K562 (cell line): Measurements from ENCODE around the gene UPP1. TPM values are rescaled to one million over a fixed set of nuclear protein-coding genes. Genes with fewer than 3 reads are reported as not detected.

ENCODE experiments used
- ATAC-seq: fragments of 200-7000 bp; cut with Tn5 transposase; 3 replicates; pipeline ENCODE4 v1.9.1; 2020; ENCODE audit warnings: moderate library complexity
- BruUV-seq: library from RNA; stranded (reverse); fragments of 400-500 nt; replicated peaks from 2 replicates; lab custom pipeline; 2021; lab: Mats Ljungman, UMichigan
- CTCF ChIA-PET: fragments of 300-600 bp; formaldehyde crosslinking; extraction: SDS; loops from one replicate; lab custom pipeline; 2021; ENCODE audit warnings: low intra/inter-chr PET ratio; lab: Yijun Ruan, JAX
- POLR2A ChIA-PET: fragments of 300-600, 350-650 bp; sonication (Branson Sonifier 250); formaldehyde crosslinking; extraction: SDS; loops from one replicate; lab custom pipeline; 2021; ENCODE audit warnings: antibody characterized with exemption, inconsistent platforms; lab: Yijun Ruan, JAX
- DNase-seq, 4 experiments: peaks; one replicate each; pipeline versions ENCODE4 v3.0.0 to v3.0.0-alpha.2; 2011 to 2018; ENCODE audit warnings: low spot score in 3 of 4, mixed read lengths in 3 of 4; ENCODE audit errors: extremely low read depth in 1 of 4
- FAIRE-seq: peaks from 2 replicates; lab custom pipeline; 2011; peaks lifted over from hg19 to GRCh38; lab: Jason Lieb, UNC
- H2AFZ ChIP-seq: 2 replicates; pipeline ENCODE4 v1.6.0; 2011; ENCODE audit warnings: low read depth, low read length, control low read depth, inconsistent platforms
- H3K27ac ChIP-seq: fragments of 200-600 bp; 3 replicates; pipeline ENCODE4 v1.8.0; 2011; ENCODE audit warnings: low read depth, mild to moderate bottlenecking, control low read depth, inconsistent platforms, low read length, moderate library complexity, mixed read lengths; ENCODE audit errors: extremely low read depth
- H3K27me3 ChIP-seq, 2 experiments: fragments of 300-600 bp in 1 of 2; 2 replicates in 1 of 2; 3 replicates in 1 of 2; pipeline versions ENCODE4 v1.6.0 to v1.8.0; 2011; ENCODE audit warnings: inconsistent platforms in 2 of 2, low read length in 2 of 2, mild to moderate bottlenecking in 1 of 2, mixed read lengths in 1 of 2, moderate library complexity in 1 of 2; ENCODE audit not compliant: control insufficient read depth in 2 of 2, insufficient read depth in 2 of 2
- H3K36me3 ChIP-seq: fragments of 300-600 bp; 3 replicates; pipeline ENCODE4 v1.8.0; 2011; ENCODE audit warnings: mild to moderate bottlenecking, low read length, inconsistent platforms; ENCODE audit not compliant: control insufficient read depth, insufficient read depth
- H3K4me1 ChIP-seq, 2 experiments: fragments of 200-600 bp in 1 of 2; replicated peaks in 1 of 2; 2 replicates in 1 of 2; 3 replicates in 1 of 2; pipeline versions ENCODE4 v1.5.1 to v1.8.0; 2011; ENCODE audit warnings: inconsistent platforms in 2 of 2, low read length in 2 of 2, mild to moderate bottlenecking in 1 of 2, mixed read lengths in 1 of 2, moderate library complexity in 1 of 2; ENCODE audit not compliant: control insufficient read depth in 2 of 2, insufficient read depth in 2 of 2
- H3K4me2 ChIP-seq: 2 replicates; pipeline ENCODE4 v1.6.1; 2011; ENCODE audit warnings: low read length, control low read depth, inconsistent platforms, mixed read lengths; ENCODE audit not compliant: insufficient read depth
- H3K4me3 ChIP-seq: fragments of 200-600 bp; sonication (generic), shearing (Covaris generic); 2 replicates; pipeline ENCODE4 v1.5.1; 2016; ENCODE audit warnings: control low read depth, inconsistent platforms
- H3K79me2 ChIP-seq: fragments of 200-600 bp; 3 replicates; pipeline ENCODE4 v1.8.0; 2011; ENCODE audit warnings: low read length, inconsistent platforms; ENCODE audit not compliant: control insufficient read depth, insufficient read depth
- H3K9ac ChIP-seq, 2 experiments: 2 replicates each; pipeline versions ENCODE4 v1.6.0 to v1.6.1; 2011; ENCODE audit warnings: low read depth in 2 of 2, low read length in 2 of 2, control low read depth in 1 of 2, inconsistent platforms in 1 of 2, mild to moderate bottlenecking in 1 of 2, mixed read lengths in 1 of 2; ENCODE audit not compliant: insufficient read depth in 1 of 2
- H3K9me1 ChIP-seq: one replicate; pipeline ENCODE4 v1.6.0; 2011; ENCODE audit warnings: inconsistent platforms, mild to moderate bottlenecking, low read length, moderate library complexity; ENCODE audit not compliant: control insufficient read depth, insufficient read depth
- H3K9me3 ChIP-seq: replicated peaks from 2 replicates; pipeline ENCODE4 v1.5.1; 2011; ENCODE audit warnings: low read depth, low read length, inconsistent platforms; ENCODE audit not compliant: control insufficient read depth, insufficient read depth
- H4K20me1 ChIP-seq: replicated peaks from 2 replicates; pipeline ENCODE4 v1.6.1; 2011; ENCODE audit warnings: low read length, inconsistent platforms, mixed read lengths; ENCODE audit not compliant: control insufficient read depth, insufficient read depth
- ATF7 ChIP-seq: fragments of 450-650 bp; IDR thresholded peaks from 2 replicates; pipeline ENCODE4 v1.7.1; 2014; ENCODE audit warnings: mild to moderate bottlenecking, moderate library complexity
- CCNT2 ChIP-seq: IDR thresholded peaks from 2 replicates; pipeline ENCODE4 v1.6.1; 2011; ENCODE audit warnings: borderline replicate concordance, low read depth, mild to moderate bottlenecking, moderate library complexity, mixed read lengths, low read length; ENCODE audit not compliant: insufficient read length; ENCODE audit errors: extremely low read depth
- CLOCK ChIP-seq: fragments of 250-450 bp; sonication (Bioruptor Pico); IDR thresholded peaks from 2 replicates; pipeline ENCODE4 v1.4.0; 2020; ENCODE audit warnings: mild to moderate bottlenecking, moderate library complexity, borderline replicate concordance
- GABPA ChIP-seq: fragments of 200-800 bp; sonication (Bioruptor generic); conservative IDR thresholded peaks from 2 replicates; pipeline ENCODE4 v1.6.1; 2016; ENCODE audit warnings: low read depth, missing genetic modification characterization, missing compliant biosample characterization
- MECOM ChIP-seq: fragments of 250-450 bp; sonication (Bioruptor Pico); IDR thresholded peaks from 2 replicates; pipeline ENCODE4 v1.8.0; 2022; ENCODE audit warnings: inconsistent platforms
- STAT5A ChIP-seq: IDR thresholded peaks from 2 replicates; pipeline ENCODE4 v1.6.1; 2012; ENCODE audit warnings: low read length, inconsistent platforms, borderline replicate concordance
- ZFP36 ChIP-seq: fragments of 150-350 bp; IDR thresholded peaks from 2 replicates; pipeline ENCODE4 v1.6.1; 2018; ENCODE audit warnings: low read length, low read depth; ENCODE audit not compliant: partially characterized antibody
- WGBS: fragments of 100-300 bp; shearing (Covaris generic); methylation state at CpG from one replicate; pipeline ENCODE4 v1.1.6; 2016; ENCODE audit warnings: low coverage, mixed read lengths; ENCODE audit not compliant: insufficient coverage; ENCODE audit errors: missing lambda C conversion rate; 5-methylcytosine and 5-hydroxymethylcytosine counted together
- in situ Hi-C: fragments of 300-500 bp; cut with MboI; formaldehyde crosslinking; loops from 4 replicates; pipeline ENCODE4 v1.15.0; 2018; ENCODE audit warnings: inconsistent platforms, mixed read lengths
- intact Hi-C: fragments of 100-400 bp; cut with micrococcal nuclease; formaldehyde crosslinking; loops from 2 replicates; pipeline ENCODE4 v1.14.2; 2022
- polyA plus RNA-seq, 8 experiments: library from polyadenylated mRNA; depleted of rRNA in 4 of 8; stranded (reverse) in 5 of 8; unstranded in 3 of 8; fragments of >200 nt; fragmentation: Nextera tagmentation in 2 of 8; fragmentation: Illumina TruSeq in 1 of 8; extraction: Ambion mirVana in 2 of 8; extraction: Trizol in 1 of 8; gene quantifications; 2 replicates each; pipeline versions ENCODE4 v1.2.1 to v1.2.3, GENCODE V29; 2011 to 2014; ENCODE audit warnings: inconsistent platforms in 1 of 8, missing spikeins in 1 of 8
- total RNA-seq, 7 experiments: library from RNA; depleted of rRNA in 6 of 7; stranded (reverse); fragments of >200 nt in 6 of 7; fragmentation: Illumina TruSeq in 2 of 7; extraction: Trizol in 2 of 7; gene quantifications; 2 replicates each; pipeline versions ENCODE4 v1.2.1 to v1.2.3, GENCODE V29; 2011 to 2021; ENCODE audit warnings: low replicate concordance in 1 of 7
- TF ChIP-seq, protein P1 (sequence below), 2 experiments: fragments of 200-800 bp in 1 of 2; sonication (Bioruptor generic) in 1 of 2; sonication (generic) in 1 of 2; formaldehyde crosslinking in 1 of 2; IDR thresholded peaks in 1 of 2; conservative IDR thresholded peaks in 1 of 2; 2 replicates each; pipeline versions ENCODE4 v1.5.0 to v1.6.1; 2016 to 2020; ENCODE audit warnings: missing compliant biosample characterization in 1 of 2, missing genetic modification characterization in 1 of 2, missing genetic modification reagents in 1 of 2

The UPP1 gene
- total and polyA plus RNA-seq, 9 of the 15 experiments (the other 6 are each of a cell fraction or from before 2014, with no cell fraction given) = 0.38 to 2.4 (median 0.61) TPM

DNA sequence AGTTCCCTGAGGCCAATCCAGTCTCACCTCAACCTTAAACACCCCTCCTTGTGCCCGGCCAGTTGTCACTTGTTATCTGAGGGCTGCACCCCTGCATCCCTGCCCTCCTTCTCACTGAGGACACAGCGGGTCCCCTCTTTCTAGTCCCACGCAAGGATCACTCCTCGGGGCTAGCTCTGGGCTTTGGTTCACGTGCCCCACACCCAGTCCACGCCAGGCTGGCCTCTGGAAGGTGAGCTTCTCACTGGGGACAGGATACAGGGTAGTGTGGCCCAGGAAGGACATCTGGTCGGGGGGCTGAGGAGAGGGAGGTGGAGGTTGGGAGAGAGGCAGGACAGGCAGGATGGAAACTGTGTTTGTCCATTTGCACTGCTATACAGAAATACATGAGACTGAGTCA lies 25.5 kb downstream of the UPP1 start:
- 3% methylated on average over 7 of the region's 7 CpGs for WGBS
- ATAC-seq (no peak), DNase-seq (peak in 1 of 4 experiments; percentile 2), FAIRE-seq (no peak)
- in situ Hi-C loops (loop anchor here (5.0 kb wide), 1 partner anchor 172 kb away; no protein-coding TSS in a partner anchor), intact Hi-C loops (loop anchor here (10.0 kb wide), 1 partner anchor 850 kb away; no protein-coding TSS in a partner anchor)
- Histone ChIP-seq H3K9me3 (no peaks in the 10 kb centered on the region), H4K20me1 (peaks cover 5% of the 10 kb centered on the region), H3K4me2 (no peak overlapping the region), H2AFZ (no peak overlapping the region), H3K4me1 (no peaks in the 10 kb centered on the region), H3K79me2 (no peaks in the 10 kb centered on the region), H3K27me3 (peaks cover 0 to 16% of the 10 kb centered on the region in 2 experiments; a peak in 2 of 5 replicates), H3K27ac (no peak overlapping the region), H3K36me3 (no peaks in the 10 kb centered on the region), H3K4me3 (no peak overlapping the region), H3K9me1 (no peaks in the 10 kb centered on the region), H3K9ac (no peak overlapping the region)
- CTCF ChIA-PET = no interaction called here
- no TSS peak for BruUV-seq
- POLR2A ChIA-PET = no interaction called here
- no peak for TF ChIP-seq STAT5A
- TF ChIP-seq ZFP36 = no peak
- TF ChIP-seq CCNT2 = no peak
- TF ChIP-seq GABPA = no peak
- no peak for TF ChIP-seq CLOCK (CRISPR knock-in tag)
- TF ChIP-seq, protein P1, sequence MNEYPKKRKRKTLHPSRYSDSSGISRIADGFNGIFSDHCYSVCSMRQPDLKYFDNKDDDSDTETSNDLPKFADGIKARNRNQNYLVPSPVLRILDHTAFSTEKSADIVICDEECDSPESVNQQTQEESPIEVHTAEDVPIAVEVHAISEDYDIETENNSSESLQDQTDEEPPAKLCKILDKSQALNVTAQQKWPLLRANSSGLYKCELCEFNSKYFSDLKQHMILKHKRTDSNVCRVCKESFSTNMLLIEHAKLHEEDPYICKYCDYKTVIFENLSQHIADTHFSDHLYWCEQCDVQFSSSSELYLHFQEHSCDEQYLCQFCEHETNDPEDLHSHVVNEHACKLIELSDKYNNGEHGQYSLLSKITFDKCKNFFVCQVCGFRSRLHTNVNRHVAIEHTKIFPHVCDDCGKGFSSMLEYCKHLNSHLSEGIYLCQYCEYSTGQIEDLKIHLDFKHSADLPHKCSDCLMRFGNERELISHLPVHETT (CRISPR knock-in tag; conservative IDR thresholded peaks at IDR 0.05 in 1 of 2, IDR thresholded peaks at IDR 0.05 in 1 of 2) = no peak
- no peak for TF ChIP-seq ATF7
- no peak for TF ChIP-seq MECOM
